KG1 (cell line): ENCODE data around the gene PVALB.
A peak's percentile ranks its signal among the peaks of the same experiment; 100 is the strongest.

Experiments used
- DNase-seq: peaks from one replicate; lab custom pipeline; 2025; lab: John Stamatoyannopoulos, UW

The PVALB gene

DNA sequence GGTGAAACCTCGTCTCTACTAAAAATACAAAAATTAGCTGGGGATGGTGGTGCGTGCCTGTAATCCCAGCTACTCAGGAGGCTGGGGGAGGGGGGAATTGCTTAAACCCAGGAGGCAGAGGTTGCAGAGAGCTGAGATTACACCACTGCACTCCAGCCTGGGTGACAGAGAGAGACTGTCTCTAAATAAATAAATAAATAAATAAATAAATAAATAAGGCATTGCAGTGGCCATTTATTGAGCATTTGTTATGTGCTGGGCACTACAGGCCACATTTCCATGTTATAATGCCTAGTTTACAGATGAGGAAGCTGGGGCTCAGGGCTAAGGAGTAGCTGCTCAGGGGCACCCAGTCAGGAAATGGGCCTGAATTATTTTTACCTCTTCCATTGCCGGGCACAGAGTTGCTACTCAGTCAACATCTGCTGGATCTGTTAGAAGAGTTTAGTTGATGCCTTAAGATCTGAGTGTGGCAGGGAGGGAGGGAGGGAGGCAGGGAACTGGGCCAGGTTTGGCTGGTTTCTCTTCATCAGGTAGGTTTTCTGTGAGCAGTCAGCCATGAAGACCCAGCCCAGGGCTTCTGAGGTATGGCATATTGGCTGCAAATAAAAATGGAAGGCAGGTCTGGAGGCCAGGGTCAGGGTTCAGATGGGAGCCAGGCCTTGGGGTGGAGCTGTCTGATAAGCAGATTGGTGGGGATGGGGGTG is 5.6 kb downstream of the PVALB start:
- no peak for DNase-seq

DNA sequence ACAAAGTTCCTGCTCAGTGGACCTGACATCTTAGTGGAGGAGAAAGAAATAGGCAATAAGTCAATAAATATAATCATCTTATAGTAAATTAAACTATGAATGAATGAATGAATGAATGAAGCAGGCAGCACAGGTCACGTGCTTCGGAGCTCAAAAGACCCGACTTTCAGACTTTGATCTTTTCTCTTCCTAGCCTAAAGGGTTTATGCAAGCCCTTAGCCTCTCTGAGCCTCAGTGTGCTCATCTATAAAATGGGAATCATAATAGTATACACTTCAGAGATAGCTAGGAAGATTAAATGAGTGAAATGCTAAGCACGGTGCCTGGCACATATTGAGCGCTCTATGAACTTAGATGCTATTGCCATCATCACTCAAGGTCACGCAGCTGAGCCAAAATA is 7.5 kb downstream of the PVALB start:
- DNase-seq, result no peak

DNA sequence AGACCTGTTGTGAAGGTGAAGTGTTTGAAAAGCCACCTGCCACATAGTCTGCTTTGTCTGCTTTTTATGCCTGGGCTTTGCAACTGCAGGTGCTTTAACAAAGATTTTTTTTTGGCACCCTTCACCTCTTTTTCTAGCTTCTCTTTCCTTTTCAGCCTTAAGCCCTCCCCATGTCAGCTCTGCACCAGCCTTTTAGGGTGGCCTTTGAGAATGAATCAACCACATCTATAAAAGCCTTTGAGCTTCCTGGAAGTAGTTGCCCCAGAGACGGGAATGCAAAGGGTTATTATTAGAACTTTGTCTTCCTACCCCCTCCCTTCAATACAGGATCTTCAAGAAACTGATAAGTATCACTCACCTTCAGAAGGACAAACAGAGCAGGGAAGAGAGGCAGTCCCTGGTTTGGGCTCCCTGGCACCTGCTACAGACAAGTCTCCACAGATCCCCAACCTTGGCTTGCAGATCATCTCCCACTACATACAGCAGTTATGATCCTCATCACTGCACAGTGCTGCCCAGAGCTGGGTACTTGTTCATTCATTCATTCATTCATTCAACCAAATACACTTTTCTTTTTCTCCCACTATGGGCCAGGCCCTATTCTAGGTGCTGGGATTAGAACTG is 8.0 kb downstream of the PVALB start:
- no peak for DNase-seq

- no peak for DNase-seq
Observed at GRCh38 chr22:36807627-36808026, 9.2 kb downstream of the PVALB start.

DNA sequence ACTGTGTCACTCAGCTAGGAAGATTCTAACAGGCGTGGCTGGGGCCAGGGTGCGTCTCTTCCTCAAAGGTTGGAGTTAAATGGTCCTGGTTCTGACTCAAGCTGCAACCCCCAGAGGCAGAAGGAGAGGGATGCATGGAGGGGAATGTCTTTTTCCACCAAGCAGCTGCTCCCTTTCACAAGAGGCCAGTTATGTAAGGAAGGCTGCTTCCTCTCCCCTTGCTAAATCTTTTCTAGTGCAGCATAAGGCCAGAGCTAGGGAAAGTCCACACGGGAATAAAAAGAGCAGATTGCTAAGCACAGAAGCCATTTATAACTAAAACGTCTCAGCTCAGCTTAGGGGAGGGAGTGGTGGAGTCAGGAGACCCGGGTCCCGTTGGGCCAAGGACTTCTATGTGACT is 10.0 kb downstream of the PVALB start:
- DNase-seq, result no peak

DNA sequence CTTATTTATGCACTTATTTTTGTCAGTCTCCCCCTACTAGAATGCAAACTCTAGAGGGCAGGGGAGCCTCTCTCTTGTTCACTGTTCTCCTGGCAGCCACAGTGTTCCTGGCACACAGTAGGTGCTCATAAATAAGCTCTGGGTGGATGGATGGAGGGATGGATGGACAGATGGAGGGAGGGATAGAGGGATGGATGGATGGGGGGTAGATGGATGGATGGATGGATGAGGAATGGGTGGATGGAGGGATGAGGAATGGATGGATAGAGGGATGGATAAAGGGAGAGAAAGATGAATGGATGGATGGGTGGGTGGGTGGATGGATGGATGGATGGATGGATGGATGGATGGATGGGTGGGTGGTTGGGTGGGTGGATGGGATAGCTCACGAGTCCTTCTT is 13.5 kb downstream of the PVALB start:
- DNase-seq, result no peak

GRCh38 chr22:36798674-36799066 is 18.2 kb downstream of the PVALB start:
- no peak for DNase-seq

GRCh38 chr22:36797911-36798673 is 18.7 kb downstream of the PVALB start:
- DNase-seq, result no peak

DNA sequence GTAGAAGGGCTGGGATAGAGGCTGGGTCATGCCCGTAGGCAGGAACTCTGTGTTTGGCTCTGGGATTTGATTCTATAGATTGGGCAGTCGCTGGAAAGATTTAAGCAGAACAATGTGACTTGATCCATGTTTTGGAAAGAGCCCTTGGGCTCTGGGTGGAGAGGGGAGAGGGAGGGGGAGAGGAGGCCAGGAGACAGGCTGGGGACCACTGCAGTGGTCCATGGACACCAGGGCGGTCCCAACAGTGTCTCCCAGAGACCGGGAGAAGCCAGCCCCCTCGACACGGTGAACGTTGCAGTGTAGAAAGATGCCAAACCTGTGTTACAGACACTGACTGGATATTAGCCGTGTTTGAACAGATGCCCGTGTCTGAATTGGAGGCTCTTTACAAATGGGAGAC is 19.5 kb downstream of the PVALB start:
- no peak for DNase-seq

- DNase-seq, result no peak
Observed at GRCh38 chr22:36796552-36797175, 20.2 kb downstream of the PVALB start.

DNA sequence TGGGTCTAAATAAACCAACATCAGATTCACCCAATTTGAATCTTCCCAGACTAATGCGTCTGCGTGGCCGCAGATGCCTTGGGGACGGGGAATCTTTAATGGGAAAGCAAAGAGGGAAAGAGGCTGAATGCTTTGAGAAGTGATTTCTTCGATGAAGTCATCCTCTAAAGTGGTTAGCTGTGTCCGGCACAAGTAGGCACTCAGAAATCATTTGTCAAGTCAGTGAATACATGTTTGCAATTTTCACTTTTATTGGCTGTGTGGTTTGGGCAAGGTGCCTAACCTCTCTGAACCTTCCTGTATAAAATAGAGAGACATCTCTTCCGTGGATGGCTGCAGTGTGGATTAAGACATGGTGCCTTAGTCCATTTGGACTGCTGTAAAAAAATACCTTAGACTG is 21.2 kb downstream of the PVALB start:
- DNase-seq, result no peak

GRCh38 chr22:36790648-36791047 is 26.2 kb downstream of the PVALB start:
- no peak for DNase-seq

GRCh38 chr22:36787204-36787988 is 29.4 kb downstream of the PVALB start:
- DNase-seq, result no peak

- no peak for DNase-seq
Observed at GRCh38 chr22:36783743-36784142, 33.1 kb downstream of the PVALB start.

GRCh38 chr22:36781656-36782627 is 34.9 kb downstream of the PVALB start:
- DNase-seq, result peak; percentile 70

- no peak for DNase-seq
Observed at GRCh38 chr22:36778020-36778419, 38.8 kb downstream of the PVALB start.

- no peak for DNase-seq
Observed at GRCh38 chr22:36776722-36777121, 40.1 kb downstream of the PVALB start.

GRCh38 chr22:36775964-36776669 is 40.7 kb downstream of the PVALB start, which contains the start of gene IFT27:
Gene IFT27 (minus strand): TSS chr22:36776119. CDS start chr22:36775707, 412 bp downstream.
- peak; percentile 95 for DNase-seq

DNA sequence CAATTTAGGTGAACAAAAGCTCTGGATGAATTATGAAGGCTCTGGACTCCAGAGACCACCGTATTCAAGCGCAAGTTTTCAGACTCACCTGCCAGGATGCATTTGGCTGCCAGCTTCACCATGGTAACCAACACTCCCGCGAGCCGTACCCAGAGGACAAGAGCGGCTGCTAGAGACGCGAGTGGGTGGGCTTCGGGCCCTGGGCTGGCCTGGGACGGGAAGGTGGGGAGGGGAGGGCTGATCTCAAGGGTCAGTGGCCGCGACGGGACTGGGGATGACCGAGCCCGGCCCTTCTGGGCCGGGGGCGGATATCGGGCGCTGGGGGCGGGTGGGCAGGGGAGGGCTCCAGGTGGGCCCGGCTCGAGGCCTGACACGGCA is 41.3 kb downstream of the PVALB start:
- DNase-seq, result no peak

DNA sequence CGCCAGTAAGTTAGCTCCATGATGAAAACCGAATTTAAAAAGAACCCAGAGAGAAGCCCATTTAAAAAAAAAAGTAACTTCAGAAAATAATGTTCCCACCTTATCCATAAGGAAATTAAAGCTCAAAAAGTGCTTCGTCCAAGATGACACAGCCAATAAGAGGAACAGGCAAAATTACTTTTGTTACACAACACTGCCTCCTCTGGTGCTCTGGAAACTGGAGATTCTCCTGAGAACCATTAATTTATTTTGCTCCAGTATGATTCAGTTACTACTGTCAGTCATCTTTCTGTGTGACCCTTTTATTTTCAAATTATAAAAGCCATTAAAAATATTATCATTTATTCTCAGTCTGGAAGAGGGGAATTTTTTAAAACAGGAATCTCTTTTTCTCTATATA is 42.9 kb downstream of the PVALB start:
- no peak for DNase-seq
